ENCODE data around the gene DENND5A.
"Not testable (repeated sequence)": the region's sequence is repeated elsewhere in the genome, so short reads cannot be mapped to it uniquely, and the experiment has no call there.

DENND5A gene

GRCh38 chr11:9182180-9182871, 82.8 kb downstream of the DENND5A start:
- FAIRE-seq (no peak), DNase-seq (ENCODE audit: extremely low spot score, insufficient read length, low read depth) (no peak)

- FAIRE-seq (no peak), DNase-seq (ENCODE audit: extremely low spot score, insufficient read length, low read depth) (no peak)
Measured at GRCh38 chr11:9180784-9181183, 84.4 kb downstream of the DENND5A start.

- no peak for DNase-seq (ENCODE audit: extremely low spot score, insufficient read length, low read depth)
- no peak for FAIRE-seq
Measured at GRCh38 chr11:9179141-9179540, 86.0 kb downstream of the DENND5A start.

- no peak for FAIRE-seq
- no peak for DNase-seq (ENCODE audit: extremely low spot score, insufficient read length, low read depth)
Measured at GRCh38 chr11:9178716-9179115, 86.4 kb downstream of the DENND5A start.

GRCh38 chr11:9177438-9178091, 87.6 kb downstream of the DENND5A start:
- FAIRE-seq (no peak), DNase-seq (ENCODE audit: extremely low spot score, insufficient read length, low read depth) (no peak)

GRCh38 chr11:9176550-9176949, 88.6 kb downstream of the DENND5A start:
- DNase-seq (ENCODE audit: extremely low spot score, insufficient read length, low read depth) (no peak), FAIRE-seq (no peak)

- DNase-seq (ENCODE audit: extremely low spot score, insufficient read length, low read depth) = no peak
- no peak for FAIRE-seq
Measured at GRCh38 chr11:9176136-9176535, 89.0 kb downstream of the DENND5A start.

- FAIRE-seq = no peak
Measured at GRCh38 chr11:9172389-9172788, 92.8 kb downstream of the DENND5A start.

GRCh38 chr11:9170450-9170849, 94.7 kb downstream of the DENND5A start:
- FAIRE-seq (no peak), DNase-seq (ENCODE audit: extremely low spot score, insufficient read length, low read depth) (no peak)

More at GRCh38 chr11:9172389-9172788, 92.8 kb downstream of the DENND5A start:
- no peak for DNase-seq (ENCODE audit: extremely low spot score, insufficient read length, low read depth)

- DNase-seq (ENCODE audit: extremely low spot score, insufficient read length, low read depth) (no peak), FAIRE-seq (peak; percentile 31)
Measured at GRCh38 chr11:9169595-9170295, 95.4 kb downstream of the DENND5A start.

GRCh38 chr11:9161991-9162390, 103.2 kb downstream of the DENND5A start:
- FAIRE-seq; DNase-seq (ENCODE audit: extremely low spot score, insufficient read length, low read depth): not testable (repeated sequence)

GRCh38 chr11:9160166-9160565, 105.0 kb downstream of the DENND5A start:
- no peak for FAIRE-seq
- no peak for DNase-seq (ENCODE audit: extremely low spot score, insufficient read length, low read depth)

GRCh38 chr11:9158898-9159391, 106.2 kb downstream of the DENND5A start:
- no peak for FAIRE-seq

GRCh38 chr11:9155930-9156329, 109.2 kb downstream of the DENND5A start:
- FAIRE-seq = no peak
- no peak for DNase-seq (ENCODE audit: extremely low spot score, insufficient read length, low read depth)

More at GRCh38 chr11:9158898-9159391, 106.2 kb downstream of the DENND5A start:
- no peak for DNase-seq (ENCODE audit: extremely low spot score, insufficient read length, low read depth)

GRCh38 chr11:9153651-9154050, 111.5 kb downstream of the DENND5A start:
- no peak for FAIRE-seq
- no peak for DNase-seq (ENCODE audit: extremely low spot score, insufficient read length, low read depth)

GRCh38 chr11:9151631-9152030, 113.5 kb downstream of the DENND5A start:
- FAIRE-seq = no peak

GRCh38 chr11:9150926-9151325, 114.2 kb downstream of the DENND5A start:
- DNase-seq (ENCODE audit: extremely low spot score, insufficient read length, low read depth) = no peak
- no peak for FAIRE-seq

More at GRCh38 chr11:9151631-9152030, 113.5 kb downstream of the DENND5A start:
- DNase-seq (ENCODE audit: extremely low spot score, insufficient read length, low read depth) = no peak

GRCh38 chr11:9150501-9150900, 114.6 kb downstream of the DENND5A start:
- no peak for DNase-seq (ENCODE audit: extremely low spot score, insufficient read length, low read depth)

GRCh38 chr11:9148727-9149126, 116.4 kb downstream of the DENND5A start:
- FAIRE-seq (no peak), DNase-seq (ENCODE audit: extremely low spot score, insufficient read length, low read depth) (no peak)

More at GRCh38 chr11:9150501-9150900, 114.6 kb downstream of the DENND5A start:
- no peak for FAIRE-seq

- no peak for FAIRE-seq
- DNase-seq (ENCODE audit: extremely low spot score, insufficient read length, low read depth) = no peak
Measured at GRCh38 chr11:9148035-9148434, 117.1 kb downstream of the DENND5A start.

- DNase-seq (ENCODE audit: extremely low spot score, insufficient read length, low read depth) (no peak), FAIRE-seq (no peak)
Measured at GRCh38 chr11:9146477-9146876, 118.7 kb downstream of the DENND5A start.

Measured in GM18507 (cell line).